ENCODE data around the gene AGAP1. TPM values are rescaled to one million over a fixed set of nuclear protein-coding genes. Genes with fewer than 3 reads are reported as not detected.

The AGAP1 gene
- total and polyA plus RNA-seq, 2 donors from 2014 or later = 8.1 to 44.5 TPM

GRCh38 chr2:235543851-235544688, 50.2 kb downstream of the AGAP1 start:
- DNase-seq (peak in 1 of 5 donors; percentile 45), FAIRE-seq (no peak)
- Histone ChIP-seq H3K4me3 (ENCODE audit: low read length in 3 of 3) (no peak overlapping the region), H3K4me1 (ENCODE audit: control insufficient read depth in 2 of 3, insufficient read depth in 2 of 3, low read depth in 1 of 3, low read length in 3 of 3) (peaks cover 0 to 16% (median 11%) of the 10 kb centered on the region in 3 donors), H3K27ac (ENCODE audit: low read depth in 2 of 2, low read length in 2 of 2) (no peak overlapping the region), H3K9ac (ENCODE audit: low read length in 3 of 3) (no peak overlapping the region), H3K27me3 (ENCODE audit: control insufficient read depth, insufficient read depth, low read length) (no peaks in the 10 kb centered on the region), H3K9me3 (ENCODE audit: control insufficient read depth in 2 of 3, insufficient read depth in 1 of 3, low read length in 3 of 3) (no peaks in the 10 kb centered on the region), H3K36me3 (ENCODE audit: control insufficient read depth in 2 of 3, insufficient read depth in 3 of 3, low read length in 3 of 3) (no peaks in the 10 kb centered on the region)
- no peak for TF ChIP-seq CTCF (IDR thresholded peaks at IDR 0.05; ENCODE audit: borderline replicate concordance, extremely low read depth, insufficient read depth)
- intact Hi-C loops (cut with DNase I) = no loop called here

- no peak for FAIRE-seq
- intact Hi-C loops (cut with DNase I) = no loop called here
- Histone ChIP-seq H3K9me3 (ENCODE audit: control insufficient read depth in 2 of 3, insufficient read depth in 1 of 3, low read length in 3 of 3) (no peaks in the 10 kb centered on the region), H3K27ac (ENCODE audit: low read depth in 2 of 2, low read length in 2 of 2) (no peak overlapping the region), H3K4me1 (ENCODE audit: control insufficient read depth in 2 of 3, insufficient read depth in 2 of 3, low read depth in 1 of 3, low read length in 3 of 3) (peaks cover 0 to 15% (median 9%) of the 10 kb centered on the region in 3 donors), H3K27me3 (ENCODE audit: control insufficient read depth, insufficient read depth, low read length) (no peaks in the 10 kb centered on the region), H3K4me3 (ENCODE audit: low read length in 3 of 3) (no peak overlapping the region), H3K36me3 (ENCODE audit: control insufficient read depth in 2 of 3, insufficient read depth in 3 of 3, low read length in 3 of 3) (no peaks in the 10 kb centered on the region), H3K9ac (ENCODE audit: low read length in 3 of 3) (no peak overlapping the region)
- no peak for TF ChIP-seq CTCF (IDR thresholded peaks at IDR 0.05; ENCODE audit: borderline replicate concordance, extremely low read depth, insufficient read depth)
- DNase-seq = peak in 2 of 5 donors; percentile 67 to 73
Observed at GRCh38 chr2:235544689-235544969, 50.8 kb downstream of the AGAP1 start.

GRCh38 chr2:235545339-235546150, 51.7 kb downstream of the AGAP1 start:
- Histone ChIP-seq H3K36me3 (ENCODE audit: control insufficient read depth in 2 of 3, insufficient read depth in 3 of 3, low read length in 3 of 3) (no peaks in the 10 kb centered on the region), H3K27ac (ENCODE audit: low read depth in 2 of 2, low read length in 2 of 2) (no peak overlapping the region), H3K9me3 (ENCODE audit: control insufficient read depth in 2 of 3, insufficient read depth in 1 of 3, low read length in 3 of 3) (no peaks in the 10 kb centered on the region), H3K9ac (ENCODE audit: low read length in 3 of 3) (no peak overlapping the region), H3K4me3 (ENCODE audit: low read length in 3 of 3) (no peak overlapping the region), H3K4me1 (ENCODE audit: control insufficient read depth in 2 of 3, insufficient read depth in 2 of 3, low read depth in 1 of 3, low read length in 3 of 3) (peaks cover 0 to 15% (median 9%) of the 10 kb centered on the region in 3 donors), H3K27me3 (ENCODE audit: control insufficient read depth, insufficient read depth, low read length) (no peaks in the 10 kb centered on the region)
- DNase-seq = peak in 4 of 5 donors; percentile 47 to 81 (median 58)
- TF ChIP-seq CTCF (IDR thresholded peaks at IDR 0.05; ENCODE audit: borderline replicate concordance, extremely low read depth, insufficient read depth) = no peak
- FAIRE-seq = no peak
- intact Hi-C loops (cut with DNase I) = no loop called here

Measured in kidney (tissue), 14 donors.